Activated naive CD4-positive, alpha-beta T cell treated with anti-CD3 and anti-CD28 coated beads, Interleukin-2, amount 50 U/mL, for 24 hours (primary cell): ENCODE data around the gene C19orf73.
A peak's percentile ranks its signal among the peaks of the same experiment; 100 is the strongest.

Experiments
- H3K27ac Mint-ChIP-seq: one replicate; pipeline ENCODE4 v1.8.0; 2021; ENCODE audit warnings: mild to moderate bottlenecking, mixed read lengths
- H3K27me3 Mint-ChIP-seq: one replicate; pipeline ENCODE4 v1.8.0; 2021; ENCODE audit warnings: mixed read lengths
- H3K36me3 Mint-ChIP-seq: one replicate; pipeline ENCODE4 v1.8.0; 2021; ENCODE audit warnings: mixed read lengths
- H3K4me1 Mint-ChIP-seq: one replicate; pipeline ENCODE4 v1.8.0; 2021; ENCODE audit warnings: mixed read lengths
- H3K4me3 Mint-ChIP-seq: one replicate; pipeline ENCODE4 v1.8.0; 2021; ENCODE audit warnings: mild to moderate bottlenecking, mixed read lengths
- H3K9me3 Mint-ChIP-seq: one replicate; pipeline ENCODE4 v1.8.0; 2021; ENCODE audit warnings: mixed read lengths

Gene C19orf73

DNA sequence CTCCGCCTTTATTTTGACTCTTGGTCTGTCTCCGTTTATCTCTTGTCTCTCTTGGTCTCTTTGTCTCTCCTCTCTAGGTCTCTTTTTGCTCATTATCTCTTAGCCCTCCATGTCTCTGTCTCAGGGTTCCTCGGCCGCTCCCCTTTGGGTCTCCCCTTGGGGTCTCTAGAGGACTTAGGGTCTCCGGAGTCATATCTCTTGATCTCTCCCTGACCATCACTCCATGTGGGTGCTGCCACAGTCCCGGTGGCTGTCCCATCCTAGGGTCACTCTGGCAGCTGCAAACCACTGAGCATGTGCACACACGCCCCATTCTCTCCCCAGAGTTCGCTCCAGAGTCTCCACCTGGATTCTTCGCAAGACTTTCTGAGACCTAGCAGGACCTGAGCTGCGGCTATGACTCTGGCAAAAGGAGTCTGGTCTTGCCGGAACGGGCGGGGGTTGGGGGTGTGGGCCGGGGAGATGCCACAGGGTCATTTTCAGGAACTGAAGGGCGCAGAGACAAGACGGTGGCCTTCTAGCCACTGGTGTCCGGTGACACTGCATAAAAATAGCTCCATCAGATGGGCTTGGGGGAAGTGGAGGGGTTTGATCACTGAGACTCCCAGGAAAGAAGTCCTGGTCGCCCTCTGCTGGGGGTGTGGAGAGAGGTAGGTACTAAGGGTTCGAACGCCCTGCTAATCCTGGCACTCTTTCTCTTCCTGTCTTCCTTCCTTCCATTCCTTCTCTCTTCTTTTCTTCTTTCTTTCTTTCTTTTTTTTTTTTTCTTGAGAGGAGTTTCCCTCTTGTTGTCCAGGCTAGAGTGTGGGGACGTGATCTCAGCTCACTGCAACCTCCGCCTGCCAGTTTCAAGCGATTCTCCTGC lies 45.2 kb downstream of the C19orf73 start:
- Mint-ChIP-seq H3K9me3 (no peaks in the 10 kb centered on the region), H3K27me3 (peaks cover 41% of the 10 kb centered on the region), H3K4me1 (peaks cover 11% of the 10 kb centered on the region), H3K36me3 (peaks cover 10% of the 10 kb centered on the region), H3K4me3 (peak overlapping the region; percentile 79), H3K27ac (peak overlapping the region; percentile 49)

DNA sequence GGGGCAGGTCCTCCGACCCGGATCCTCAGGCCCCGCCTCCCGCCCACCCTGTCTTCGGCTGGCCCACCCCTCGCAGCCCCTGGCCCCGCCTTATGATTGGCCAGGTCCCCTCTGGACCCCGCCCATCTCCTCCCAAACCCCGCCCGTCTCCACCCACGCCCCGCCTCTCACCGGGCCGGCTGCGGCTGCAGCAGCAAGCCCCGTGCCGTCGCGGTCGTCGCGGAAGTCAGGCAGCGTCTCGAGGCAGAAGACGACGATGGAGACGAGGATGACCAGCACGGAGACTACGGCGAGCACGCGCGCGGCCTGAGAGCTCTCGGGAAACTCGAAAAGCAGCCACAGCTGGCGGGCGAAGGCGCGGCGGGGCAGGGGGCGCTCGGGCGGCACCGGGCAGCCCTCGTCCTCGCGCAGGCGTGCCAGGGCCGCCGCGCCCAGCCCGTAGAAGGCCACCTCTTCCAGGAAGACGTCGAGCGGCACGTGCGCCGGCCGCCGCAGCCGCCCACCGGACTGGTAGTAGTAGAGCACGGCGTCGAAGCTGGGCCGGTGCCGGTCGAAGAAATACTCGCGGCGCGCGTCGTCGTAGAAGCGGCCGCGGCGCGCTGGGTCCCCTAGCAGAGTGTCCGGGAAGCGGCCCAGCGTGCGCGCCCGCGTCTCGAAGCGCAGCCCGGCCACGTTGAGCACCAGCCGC lies 46.9 kb downstream of the C19orf73 start:
- H3K4me1 Mint-ChIP-seq: peaks cover 11% of the 10 kb centered on the region
- peaks cover 41% of the 10 kb centered on the region for H3K27me3 Mint-ChIP-seq
- no peak overlapping the region for H3K27ac Mint-ChIP-seq
- peaks cover 10% of the 10 kb centered on the region for H3K36me3 Mint-ChIP-seq
- H3K9me3 Mint-ChIP-seq: no peaks in the 10 kb centered on the region
- H3K4me3 Mint-ChIP-seq: no peak overlapping the region

DNA sequence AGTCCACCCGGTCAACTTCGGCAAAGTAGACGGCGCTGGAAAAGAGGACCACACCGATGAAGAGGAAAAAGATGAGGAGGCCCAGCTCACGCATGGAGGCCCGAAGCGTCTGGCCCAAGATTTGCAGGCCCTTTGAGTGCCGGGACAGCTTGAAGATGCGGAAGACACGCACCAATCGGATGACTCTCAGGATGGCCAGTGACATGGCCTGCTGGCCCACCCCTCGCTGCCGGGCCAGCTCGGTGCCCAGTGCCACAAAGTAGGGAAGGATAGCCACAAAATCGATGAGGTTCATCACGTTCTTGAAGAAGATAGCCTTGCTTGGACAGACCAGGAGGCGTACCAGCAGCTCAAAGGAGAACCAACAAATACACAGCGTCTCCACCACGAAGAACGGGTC lies 48.5 kb downstream of the C19orf73 start:
- peaks cover 43% of the 10 kb centered on the region for H3K27me3 Mint-ChIP-seq
- H3K4me3 Mint-ChIP-seq: no peak overlapping the region
- H3K4me1 Mint-ChIP-seq: peaks cover 11% of the 10 kb centered on the region
- peaks cover 10% of the 10 kb centered on the region for H3K36me3 Mint-ChIP-seq
- H3K27ac Mint-ChIP-seq: no peak overlapping the region
- no peaks in the 10 kb centered on the region for H3K9me3 Mint-ChIP-seq

GRCh38 chr19:49069026-49069425 lies 49.9 kb downstream of the C19orf73 start:
- Mint-ChIP-seq H3K9me3 (no peaks in the 10 kb centered on the region), H3K36me3 (peaks cover 10% of the 10 kb centered on the region), H3K4me3 (no peak overlapping the region), H3K4me1 (peaks cover 11% of the 10 kb centered on the region), H3K27ac (no peak overlapping the region), H3K27me3 (peaks cover 39% of the 10 kb centered on the region)
